Measurements from ENCODE around the gene BPIFB1. TPM values are rescaled to one million over a fixed set of nuclear protein-coding genes. Genes with fewer than 3 reads are reported as not detected.

Gene BPIFB1
- polyA plus RNA-seq, 4 donors, result 1.3 TPM; not detected in 3

- no peak overlapping the region for H3K4me3 ChIP-seq (ENCODE audit: low read depth in 1 of 3, low read length in 3 of 3)
- H3K36me3 ChIP-seq (ENCODE audit: control insufficient read depth in 3 of 3, insufficient read depth in 2 of 3, low read depth in 1 of 3, low read length in 3 of 3), result no peaks in the 10 kb centered on the region
- H3K4me1 ChIP-seq (ENCODE audit: control insufficient read depth in 3 of 3, insufficient read depth in 2 of 3, low read depth in 1 of 3, low read length in 2 of 3), result no peaks in the 10 kb centered on the region
- FAIRE-seq, result no peak
- no peaks in the 10 kb centered on the region for H3K9me3 ChIP-seq (ENCODE audit: control insufficient read depth in 2 of 2, insufficient read depth in 1 of 2, low read depth in 1 of 2, low read length in 1 of 2)
- no peaks in the 10 kb centered on the region for H3K27me3 ChIP-seq (ENCODE audit: control insufficient read depth in 3 of 3, insufficient read depth in 3 of 3, low read length in 3 of 3)
- no peak overlapping the region for H3K27ac ChIP-seq (ENCODE audit: low read depth in 1 of 3, low read length in 2 of 3)
- no peak for DNase-seq
- WGBS, 3 donors, result 32 to 57% (median 40%) methylated on average over 7 of the region's 7 CpGs
Measured at GRCh38 chr20:33242319-33243100, 40.5 kb upstream of the BPIFB1 start.

GRCh38 chr20:33246077-33246476 is 36.9 kb upstream of the BPIFB1 start:
- Histone ChIP-seq H3K36me3 (ENCODE audit: control insufficient read depth in 3 of 3, insufficient read depth in 2 of 3, low read depth in 1 of 3, low read length in 3 of 3) (no peaks in the 10 kb centered on the region), H3K27ac (ENCODE audit: low read depth in 1 of 3, low read length in 2 of 3) (no peak overlapping the region), H3K27me3 (ENCODE audit: control insufficient read depth in 3 of 3, insufficient read depth in 3 of 3, low read length in 3 of 3) (peaks cover 0 to 2% (median 0%) of the 10 kb centered on the region in 3 donors), H3K4me3 (ENCODE audit: low read depth in 1 of 3, low read length in 3 of 3) (no peak overlapping the region), H3K9me3 (ENCODE audit: control insufficient read depth in 2 of 2, insufficient read depth in 1 of 2, low read depth in 1 of 2, low read length in 1 of 2) (no peaks in the 10 kb centered on the region), H3K4me1 (ENCODE audit: control insufficient read depth in 3 of 3, insufficient read depth in 2 of 3, low read depth in 1 of 3, low read length in 2 of 3) (no peaks in the 10 kb centered on the region)
- 71 to 77% (median 73%) methylated on average over 3 of the region's 3 CpGs for WGBS, 3 donors
- DNase-seq, result no peak
- FAIRE-seq, result no peak

GRCh38 chr20:33249456-33249855 is 33.6 kb upstream of the BPIFB1 start:
- H3K4me3 ChIP-seq (ENCODE audit: low read depth in 1 of 3, low read length in 3 of 3), result no peak overlapping the region
- H3K9me3 ChIP-seq (ENCODE audit: control insufficient read depth in 2 of 2, insufficient read depth in 1 of 2, low read depth in 1 of 2, low read length in 1 of 2), result no peaks in the 10 kb centered on the region
- WGBS, 3 donors, result 87 to 96% (median 93%) methylated on average over 1 of the region's 1 CpG
- no peaks in the 10 kb centered on the region for H3K36me3 ChIP-seq (ENCODE audit: control insufficient read depth in 3 of 3, insufficient read depth in 2 of 3, low read depth in 1 of 3, low read length in 3 of 3)
- no peak for FAIRE-seq
- H3K27me3 ChIP-seq (ENCODE audit: control insufficient read depth in 3 of 3, insufficient read depth in 3 of 3, low read length in 3 of 3), result peaks cover 0 to 2% (median 0%) of the 10 kb centered on the region in 3 donors
- no peaks in the 10 kb centered on the region for H3K4me1 ChIP-seq (ENCODE audit: control insufficient read depth in 3 of 3, insufficient read depth in 2 of 3, low read depth in 1 of 3, low read length in 2 of 3)
- no peak for DNase-seq
- no peak overlapping the region for H3K27ac ChIP-seq (ENCODE audit: low read depth in 1 of 3, low read length in 2 of 3)

- H3K4me3 ChIP-seq (ENCODE audit: low read depth in 1 of 3, low read length in 3 of 3), result no peak overlapping the region
- peaks cover 0 to 2% (median 0%) of the 10 kb centered on the region in 3 donors for H3K27me3 ChIP-seq (ENCODE audit: control insufficient read depth in 3 of 3, insufficient read depth in 3 of 3, low read length in 3 of 3)
- H3K4me1 ChIP-seq (ENCODE audit: control insufficient read depth in 3 of 3, insufficient read depth in 2 of 3, low read depth in 1 of 3, low read length in 2 of 3), result no peaks in the 10 kb centered on the region
- DNase-seq (no peak), FAIRE-seq (no peak)
- no peaks in the 10 kb centered on the region for H3K9me3 ChIP-seq (ENCODE audit: control insufficient read depth in 2 of 2, insufficient read depth in 1 of 2, low read depth in 1 of 2, low read length in 1 of 2)
- H3K27ac ChIP-seq (ENCODE audit: low read depth in 1 of 3, low read length in 2 of 3), result no peak overlapping the region
- H3K36me3 ChIP-seq (ENCODE audit: control insufficient read depth in 3 of 3, insufficient read depth in 2 of 3, low read depth in 1 of 3, low read length in 3 of 3), result no peaks in the 10 kb centered on the region
- WGBS, 3 donors, result 49 to 65% (median 59%) methylated on average over 2 of the region's 2 CpGs
Measured at GRCh38 chr20:33250666-33251065, 32.3 kb upstream of the BPIFB1 start.

GRCh38 chr20:33251496-33251895 is 31.5 kb upstream of the BPIFB1 start:
- H3K36me3 ChIP-seq (ENCODE audit: control insufficient read depth in 3 of 3, insufficient read depth in 2 of 3, low read depth in 1 of 3, low read length in 3 of 3), result no peaks in the 10 kb centered on the region
- DNase-seq, result no peak
- no peak for FAIRE-seq
- no peak overlapping the region for H3K4me3 ChIP-seq (ENCODE audit: low read depth in 1 of 3, low read length in 3 of 3)
- H3K4me1 ChIP-seq (ENCODE audit: control insufficient read depth in 3 of 3, insufficient read depth in 2 of 3, low read depth in 1 of 3, low read length in 2 of 3), result no peaks in the 10 kb centered on the region
- WGBS, 3 donors, result 55 to 67% (median 57%) methylated on average over 3 of the region's 3 CpGs
- H3K9me3 ChIP-seq (ENCODE audit: control insufficient read depth in 2 of 2, insufficient read depth in 1 of 2, low read depth in 1 of 2, low read length in 1 of 2), result no peaks in the 10 kb centered on the region
- peaks cover 0 to 2% (median 0%) of the 10 kb centered on the region in 3 donors for H3K27me3 ChIP-seq (ENCODE audit: control insufficient read depth in 3 of 3, insufficient read depth in 3 of 3, low read length in 3 of 3)
- H3K27ac ChIP-seq (ENCODE audit: low read depth in 1 of 3, low read length in 2 of 3), result no peak overlapping the region

GRCh38 chr20:33252460-33252859 is 30.6 kb upstream of the BPIFB1 start:
- Histone ChIP-seq H3K27me3 (ENCODE audit: control insufficient read depth in 3 of 3, insufficient read depth in 3 of 3, low read length in 3 of 3) (peaks cover 0 to 2% (median 0%) of the 10 kb centered on the region in 3 donors), H3K4me3 (ENCODE audit: low read depth in 1 of 3, low read length in 3 of 3) (no peak overlapping the region), H3K9me3 (ENCODE audit: control insufficient read depth in 2 of 2, insufficient read depth in 1 of 2, low read depth in 1 of 2, low read length in 1 of 2) (no peaks in the 10 kb centered on the region), H3K36me3 (ENCODE audit: control insufficient read depth in 3 of 3, insufficient read depth in 2 of 3, low read depth in 1 of 3, low read length in 3 of 3) (no peaks in the 10 kb centered on the region), H3K4me1 (ENCODE audit: control insufficient read depth in 3 of 3, insufficient read depth in 2 of 3, low read depth in 1 of 3, low read length in 2 of 3) (no peaks in the 10 kb centered on the region), H3K27ac (ENCODE audit: low read depth in 1 of 3, low read length in 2 of 3) (no peak overlapping the region)
- no peak for DNase-seq
- WGBS, 3 donors, result 78 to 81% (median 80%) methylated on average over 3 of the region's 3 CpGs
- FAIRE-seq, result no peak

GRCh38 chr20:33255005-33255404 is 28.0 kb upstream of the BPIFB1 start:
- FAIRE-seq, result no peak
- Histone ChIP-seq H3K4me1 (ENCODE audit: control insufficient read depth in 3 of 3, insufficient read depth in 2 of 3, low read depth in 1 of 3, low read length in 2 of 3) (no peaks in the 10 kb centered on the region), H3K36me3 (ENCODE audit: control insufficient read depth in 3 of 3, insufficient read depth in 2 of 3, low read depth in 1 of 3, low read length in 3 of 3) (no peaks in the 10 kb centered on the region), H3K9me3 (ENCODE audit: control insufficient read depth in 2 of 2, insufficient read depth in 1 of 2, low read depth in 1 of 2, low read length in 1 of 2) (no peaks in the 10 kb centered on the region), H3K4me3 (ENCODE audit: low read depth in 1 of 3, low read length in 3 of 3) (no peak overlapping the region), H3K27ac (ENCODE audit: low read depth in 1 of 3, low read length in 2 of 3) (no peak overlapping the region), H3K27me3 (ENCODE audit: control insufficient read depth in 3 of 3, insufficient read depth in 3 of 3, low read length in 3 of 3) (no peaks in the 10 kb centered on the region)
- DNase-seq, result no peak
- 47 to 72% (median 56%) methylated on average over 2 of the region's 2 CpGs for WGBS, 3 donors

- Histone ChIP-seq H3K36me3 (ENCODE audit: control insufficient read depth in 3 of 3, insufficient read depth in 2 of 3, low read depth in 1 of 3, low read length in 3 of 3) (no peaks in the 10 kb centered on the region), H3K27ac (ENCODE audit: low read depth in 1 of 3, low read length in 2 of 3) (no peak overlapping the region), H3K27me3 (ENCODE audit: control insufficient read depth in 3 of 3, insufficient read depth in 3 of 3, low read length in 3 of 3) (peaks cover 0 to 5% (median 0%) of the 10 kb centered on the region in 3 donors), H3K9me3 (ENCODE audit: control insufficient read depth in 2 of 2, insufficient read depth in 1 of 2, low read depth in 1 of 2, low read length in 1 of 2) (peaks cover 0 to 4% of the 10 kb centered on the region in 2 donors), H3K4me1 (ENCODE audit: control insufficient read depth in 3 of 3, insufficient read depth in 2 of 3, low read depth in 1 of 3, low read length in 2 of 3) (no peaks in the 10 kb centered on the region), H3K4me3 (ENCODE audit: low read depth in 1 of 3, low read length in 3 of 3) (no peak overlapping the region)
- FAIRE-seq (no peak), DNase-seq (no peak)
- WGBS, 3 donors, result 72 to 75% (median 74%) methylated on average over 5 of the region's 5 CpGs
Measured at GRCh38 chr20:33257237-33257636, 25.8 kb upstream of the BPIFB1 start.

GRCh38 chr20:33259371-33259770 is 23.6 kb upstream of the BPIFB1 start:
- Histone ChIP-seq H3K4me3 (ENCODE audit: low read depth in 1 of 3, low read length in 3 of 3) (no peak overlapping the region), H3K36me3 (ENCODE audit: control insufficient read depth in 3 of 3, insufficient read depth in 2 of 3, low read depth in 1 of 3, low read length in 3 of 3) (no peaks in the 10 kb centered on the region), H3K4me1 (ENCODE audit: control insufficient read depth in 3 of 3, insufficient read depth in 2 of 3, low read depth in 1 of 3, low read length in 2 of 3) (no peaks in the 10 kb centered on the region), H3K9me3 (ENCODE audit: control insufficient read depth in 2 of 2, insufficient read depth in 1 of 2, low read depth in 1 of 2, low read length in 1 of 2) (peaks cover 0 to 4% of the 10 kb centered on the region in 2 donors), H3K27ac (ENCODE audit: low read depth in 1 of 3, low read length in 2 of 3) (no peak overlapping the region), H3K27me3 (ENCODE audit: control insufficient read depth in 3 of 3, insufficient read depth in 3 of 3, low read length in 3 of 3) (peaks cover 0 to 5% (median 0%) of the 10 kb centered on the region in 3 donors)
- 62 to 72% (median 69%) methylated on average over 5 of the region's 5 CpGs for WGBS, 3 donors
- FAIRE-seq (no peak), DNase-seq (no peak)

Measured in small intestine (tissue), 7 donors.